Stimulated activated CD8-positive, alpha-beta memory T cell treated with anti-CD3 and anti-CD28 coated beads, Interleukin-7, amount 100 ng/mL, for 24 hours (primary cell): Measurements from ENCODE around the gene PTH1R.

Experiments used
- DNase-seq: peaks from one replicate; pipeline ENCODE4 v3.0.0-alpha.2; 2020; ENCODE audit warnings: low read depth

PTH1R gene

DNA sequence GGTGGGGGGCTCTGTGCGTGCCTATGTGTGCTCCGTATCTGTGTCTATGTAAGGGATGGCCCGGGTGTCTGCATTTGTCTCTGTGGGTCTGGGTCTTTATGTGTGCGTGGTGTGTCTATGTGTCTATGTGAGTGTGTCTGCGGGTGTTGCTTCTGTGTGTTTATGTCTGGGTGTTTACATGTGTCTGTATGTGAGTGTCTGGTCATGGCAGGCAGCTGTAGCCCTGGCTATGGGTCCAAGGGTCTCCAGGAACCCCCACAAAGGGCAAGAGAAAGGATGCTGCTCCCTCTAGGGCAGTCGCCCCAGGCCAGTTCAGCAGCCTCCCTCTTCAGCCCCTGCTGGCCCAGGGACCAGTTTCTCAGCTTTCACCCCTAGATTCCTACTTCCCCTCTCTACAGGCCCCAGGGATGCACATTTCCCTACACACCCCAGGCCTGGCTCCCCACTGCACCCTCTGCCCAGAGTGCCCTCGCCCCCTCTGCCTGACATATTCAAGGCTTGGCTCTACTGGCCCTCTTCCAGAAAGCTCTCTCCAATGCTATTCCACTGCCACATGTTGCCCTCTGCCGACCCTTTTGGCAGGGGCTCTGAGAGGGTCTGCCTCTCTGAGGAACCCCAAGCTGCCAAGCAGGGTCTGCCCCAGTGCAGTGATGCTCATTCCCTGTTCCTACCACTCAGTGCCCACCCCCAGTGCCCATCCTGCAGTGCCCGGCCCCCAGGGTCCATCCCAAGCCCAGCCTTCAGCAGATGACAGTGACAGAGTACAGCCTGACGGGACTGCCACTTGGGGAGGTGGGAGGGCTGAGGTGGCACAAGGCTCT is 13.2 kb upstream of the PTH1R start:
- DNase-seq = no peak

DNA sequence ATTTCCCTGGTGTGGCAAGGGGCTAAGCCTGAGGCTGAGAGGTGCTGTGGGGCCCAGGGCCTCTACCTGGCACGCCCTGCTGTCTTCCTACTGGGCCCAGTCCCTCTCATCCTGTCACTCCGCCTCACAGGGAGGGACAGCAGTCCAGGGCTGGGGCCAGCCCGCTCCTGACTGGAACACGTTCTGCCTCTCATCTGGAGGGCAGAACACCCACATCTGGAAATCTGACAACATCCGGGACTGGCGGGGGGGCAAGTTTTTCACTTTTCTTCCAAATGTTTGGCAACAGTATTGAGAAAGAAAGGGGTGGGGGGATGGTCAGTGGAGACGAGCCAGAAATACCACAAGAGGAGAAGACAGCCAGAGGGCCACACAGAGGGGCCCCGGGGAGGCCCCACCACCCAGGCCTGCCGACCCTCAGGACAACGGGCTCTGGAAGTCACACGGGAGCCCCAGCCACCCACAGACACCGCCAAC is 12.5 kb upstream of the PTH1R start:
- no peak for DNase-seq

DNA sequence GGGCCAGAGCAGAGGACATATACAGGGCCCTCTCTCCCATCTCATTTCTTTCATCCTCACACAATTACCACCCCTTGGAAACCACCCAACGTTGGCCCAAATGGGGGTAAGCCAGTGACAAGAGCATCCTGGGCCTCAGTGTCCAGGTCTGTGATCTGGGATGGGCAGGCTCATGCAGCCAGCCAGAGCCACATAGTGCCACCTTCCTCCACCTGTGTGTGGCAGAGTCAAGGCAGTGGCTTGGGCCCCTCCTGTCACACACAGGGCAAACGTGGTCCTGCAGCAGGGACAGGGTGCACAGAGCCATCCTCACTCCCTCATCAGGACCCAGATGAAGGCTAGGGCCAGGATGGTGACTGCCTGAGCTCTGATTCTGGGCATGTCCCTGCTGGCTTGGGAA is 12.0 kb upstream of the PTH1R start:
- DNase-seq = no peak

DNA sequence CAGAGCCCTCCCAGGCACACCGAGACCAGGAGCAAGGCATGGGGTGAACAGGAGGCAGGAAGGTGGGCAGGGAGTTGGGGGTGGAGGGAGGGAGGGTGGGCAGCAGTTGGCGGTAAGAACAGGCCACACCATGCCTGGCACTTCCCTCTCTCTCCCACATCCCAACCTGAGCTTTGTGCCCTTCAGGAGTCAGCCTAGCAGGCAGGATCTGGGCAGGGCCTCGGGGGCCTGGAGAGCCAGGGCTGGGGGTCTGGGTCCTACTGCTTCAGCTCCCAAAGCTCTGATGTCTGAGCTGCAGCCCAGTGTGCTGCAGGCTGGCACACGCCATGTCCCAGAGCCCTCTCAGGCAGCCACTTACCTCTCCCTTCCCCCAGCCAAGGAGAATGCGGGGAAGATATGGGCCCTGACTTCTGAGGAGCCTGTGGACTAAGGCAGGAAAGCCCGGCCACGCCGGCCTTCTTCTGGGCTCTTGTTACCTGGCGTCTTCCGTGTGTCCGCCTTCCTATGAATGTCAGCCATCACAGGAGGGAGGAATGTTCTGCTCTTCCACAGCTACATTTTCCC is 11.4 kb upstream of the PTH1R start:
- DNase-seq = no peak

DNA sequence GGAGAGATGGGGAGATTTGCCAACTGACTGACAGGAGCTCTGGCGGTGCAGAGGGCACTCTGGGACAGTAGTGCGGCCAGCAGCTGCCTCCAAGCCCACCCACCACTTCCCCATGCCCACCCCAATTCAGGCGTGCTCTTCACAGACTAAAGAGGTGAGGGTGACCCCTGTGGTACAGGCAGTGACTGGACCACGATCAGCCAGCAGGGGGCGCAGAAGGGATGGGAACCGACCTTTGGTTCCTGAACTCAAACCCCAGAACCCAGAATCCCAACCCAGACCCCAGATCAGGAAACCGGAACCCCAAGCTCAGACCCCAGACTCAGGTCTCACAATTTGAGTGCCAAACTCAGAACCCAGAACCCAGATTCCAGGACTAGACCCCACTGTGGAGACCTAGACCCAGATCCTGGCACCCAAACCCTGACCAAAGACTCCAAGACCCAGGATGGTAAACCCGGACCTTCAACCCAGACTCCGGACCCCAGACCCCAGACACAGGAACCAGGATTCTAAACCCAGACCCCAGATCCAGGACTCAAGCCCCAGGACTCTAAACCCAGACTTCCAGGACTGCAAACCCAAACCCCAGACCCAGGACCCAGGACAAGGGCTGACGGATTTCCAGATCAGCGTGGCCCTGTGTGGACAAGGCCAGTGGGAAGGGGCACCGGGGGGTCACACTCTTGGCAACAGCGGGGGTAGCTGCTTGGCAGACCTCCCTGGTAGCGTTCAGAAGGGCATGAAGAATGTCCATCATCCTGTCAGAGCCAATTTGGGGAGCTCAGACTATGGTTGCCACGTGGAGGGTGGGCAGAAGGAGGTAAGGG is 10.6 kb upstream of the PTH1R start:
- peak; percentile 83 for DNase-seq

DNA sequence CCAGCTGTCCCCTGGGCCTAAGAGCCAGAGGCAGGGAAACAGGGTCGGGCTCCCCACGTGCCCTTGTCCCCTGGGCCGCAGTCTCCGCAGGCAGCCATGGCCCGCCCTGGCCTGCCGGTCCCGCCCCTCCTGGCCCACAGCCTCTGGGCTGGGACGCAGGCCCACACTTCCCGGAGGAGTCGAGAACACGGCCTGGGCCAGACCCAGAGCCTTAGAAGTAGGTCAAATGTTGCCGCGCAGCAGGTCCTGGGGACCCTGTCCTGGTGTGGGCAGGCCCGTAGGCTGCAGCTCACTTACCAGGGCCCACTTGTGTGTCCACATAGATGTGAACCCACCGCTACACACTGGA is 10.0 kb upstream of the PTH1R start:
- DNase-seq = no peak

DNA sequence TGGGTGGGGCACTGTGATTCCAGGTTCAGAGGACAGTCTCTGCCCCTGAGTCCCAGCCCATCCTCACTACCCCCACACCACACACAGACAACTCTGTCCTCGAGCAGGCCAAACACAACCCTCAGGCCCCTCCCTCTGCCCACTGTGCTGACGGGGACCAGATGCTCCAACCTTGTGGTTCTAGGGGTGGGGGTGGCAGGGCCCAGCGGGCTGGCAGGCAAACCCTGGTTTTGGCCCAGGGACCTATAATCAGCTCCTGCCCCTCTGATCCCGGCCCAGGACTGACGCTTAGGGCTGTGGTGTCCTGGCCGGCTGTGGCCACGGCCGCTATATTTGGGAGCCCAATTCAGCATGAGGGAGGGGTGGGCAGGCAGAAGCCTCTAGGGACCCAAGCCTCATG is 9.2 kb upstream of the PTH1R start:
- no peak for DNase-seq

DNA sequence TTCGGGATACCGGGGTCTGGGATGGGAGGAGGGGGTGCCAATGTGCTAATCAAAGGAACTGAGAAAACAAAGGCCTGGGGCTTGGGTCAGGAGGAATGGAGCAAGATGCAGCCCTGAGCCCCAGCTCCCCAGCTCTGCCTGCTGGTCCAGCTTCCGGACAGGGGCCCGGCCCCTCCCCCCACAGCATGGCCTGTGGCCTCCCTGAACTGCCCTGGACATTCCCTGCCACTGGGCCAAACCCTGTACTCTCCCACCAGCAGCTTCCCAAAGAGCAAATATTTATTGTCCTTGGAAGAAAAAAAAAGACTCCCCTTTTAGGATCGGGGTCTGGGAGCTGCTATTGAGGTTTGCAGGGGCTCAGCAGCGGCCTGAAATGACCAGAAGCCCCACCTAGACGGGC is 8.6 kb upstream of the PTH1R start:
- no peak for DNase-seq

DNA sequence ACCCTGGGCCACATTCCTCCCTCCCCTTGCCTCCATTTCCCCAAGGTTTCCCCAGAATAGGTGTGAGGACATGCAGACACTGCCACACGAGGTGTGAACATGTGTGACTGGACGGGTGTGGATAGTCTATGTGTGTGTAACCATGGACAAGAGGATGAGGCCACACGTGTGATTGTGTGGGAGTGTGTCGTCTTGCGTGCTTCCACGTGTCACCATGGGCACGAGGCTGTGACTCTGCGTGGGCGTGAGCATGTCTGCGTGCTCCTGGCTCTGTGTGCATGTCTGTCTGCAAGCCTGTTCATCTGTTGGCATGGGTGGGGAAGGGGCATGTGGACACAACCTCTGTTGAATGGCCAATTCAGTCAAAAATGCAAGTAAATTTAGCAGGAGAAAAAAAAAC is 8.1 kb upstream of the PTH1R start:
- DNase-seq = no peak

DNA sequence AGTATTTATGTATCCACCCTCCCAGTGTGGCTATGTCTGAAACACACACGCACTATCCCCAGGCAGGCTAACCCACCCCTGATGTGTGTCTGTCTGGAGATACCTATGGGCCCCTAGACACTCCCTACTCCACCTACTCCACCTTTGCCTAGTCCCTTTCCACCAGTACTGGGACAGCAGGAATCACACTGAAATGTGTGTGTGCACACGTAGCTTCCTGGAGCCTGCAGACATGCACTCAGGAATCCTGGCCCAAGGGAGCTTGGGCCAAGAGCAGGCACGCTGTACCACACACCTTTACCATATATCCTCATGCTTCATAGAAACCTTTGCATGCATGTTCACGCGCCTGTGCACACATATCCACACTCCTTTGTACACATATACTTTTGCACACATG is 6.9 kb upstream of the PTH1R start:
- no peak for DNase-seq

DNA sequence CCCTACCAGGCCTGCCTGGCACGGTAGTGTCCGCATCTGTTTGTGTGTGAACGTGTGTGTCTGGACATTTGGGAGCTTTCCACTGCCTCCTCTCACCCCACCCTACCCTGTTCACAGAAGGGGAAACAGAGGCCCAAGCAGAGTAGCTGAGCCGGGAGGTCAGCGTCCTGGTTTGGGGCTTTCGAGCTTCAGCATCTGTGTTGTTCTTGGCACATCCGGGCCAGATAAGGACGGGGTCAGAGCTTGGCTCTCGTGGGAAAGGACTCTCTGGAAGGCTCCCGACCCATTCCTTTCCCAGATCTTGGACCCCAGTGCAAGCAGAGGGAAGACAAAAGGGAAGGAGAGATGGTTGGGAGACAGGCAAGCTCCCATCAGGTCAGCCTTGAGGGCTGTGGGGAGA is 6.3 kb upstream of the PTH1R start:
- no peak for DNase-seq

DNA sequence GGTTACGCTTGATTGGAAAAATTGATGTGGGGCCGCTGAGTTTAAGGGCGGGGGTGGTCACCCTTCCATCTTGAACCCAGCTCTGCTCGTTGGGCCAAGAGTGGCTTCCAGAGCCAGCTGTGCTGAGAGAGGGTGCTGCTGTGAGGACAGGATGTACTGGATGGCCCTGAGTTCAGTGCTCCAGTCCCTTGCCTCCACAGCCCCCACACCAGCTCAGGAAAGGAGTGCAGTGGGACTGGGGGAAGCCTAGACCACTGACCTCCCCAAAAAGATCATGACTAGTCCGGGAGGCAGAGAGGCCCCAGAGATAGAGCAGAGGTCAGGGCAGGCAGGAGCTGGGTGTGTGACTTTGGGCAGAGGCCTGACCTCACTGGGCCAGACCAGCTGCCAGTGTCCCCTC is 4.0 kb upstream of the PTH1R start:
- DNase-seq = no peak

DNA sequence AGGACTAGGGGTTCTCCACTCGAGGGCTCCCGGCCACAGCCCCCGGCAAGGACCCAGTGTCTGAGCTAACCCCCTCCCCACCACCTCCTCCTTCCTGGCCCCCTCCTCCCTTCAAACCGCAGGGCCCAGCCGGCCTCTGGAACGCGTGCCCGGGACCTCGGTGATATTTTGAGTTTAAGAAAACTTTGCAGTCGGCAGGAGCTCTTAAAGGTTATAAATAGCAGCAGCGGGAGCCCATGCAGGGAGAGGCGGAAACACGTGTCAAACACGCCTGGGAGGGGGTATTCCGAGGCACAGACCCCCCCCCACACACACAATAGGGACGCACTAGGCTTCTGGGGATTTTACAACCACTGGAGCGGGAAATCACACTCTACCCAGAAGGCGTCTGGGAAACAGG is 3.1 kb upstream of the PTH1R start:
- DNase-seq = no peak

DNA sequence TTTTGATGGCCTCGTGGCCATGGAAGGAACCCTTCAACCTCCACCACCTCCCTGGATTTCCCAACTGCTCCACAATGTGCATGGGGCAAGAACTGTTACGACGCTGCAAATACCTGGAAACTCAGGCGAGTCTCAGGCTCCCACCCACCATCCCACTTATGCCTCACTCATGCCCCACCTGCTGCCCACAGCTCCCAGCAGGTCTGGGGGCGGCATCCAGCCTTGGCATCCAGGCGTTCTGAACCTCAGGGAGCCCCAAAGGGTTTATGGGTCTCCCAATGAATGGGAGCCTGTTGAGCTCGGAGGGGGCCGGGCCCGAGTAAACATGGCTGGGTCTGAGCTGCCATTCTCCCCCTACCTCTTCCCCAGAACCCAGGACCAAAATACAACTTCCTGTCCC is 2.0 kb upstream of the PTH1R start:
- DNase-seq = no peak

DNA sequence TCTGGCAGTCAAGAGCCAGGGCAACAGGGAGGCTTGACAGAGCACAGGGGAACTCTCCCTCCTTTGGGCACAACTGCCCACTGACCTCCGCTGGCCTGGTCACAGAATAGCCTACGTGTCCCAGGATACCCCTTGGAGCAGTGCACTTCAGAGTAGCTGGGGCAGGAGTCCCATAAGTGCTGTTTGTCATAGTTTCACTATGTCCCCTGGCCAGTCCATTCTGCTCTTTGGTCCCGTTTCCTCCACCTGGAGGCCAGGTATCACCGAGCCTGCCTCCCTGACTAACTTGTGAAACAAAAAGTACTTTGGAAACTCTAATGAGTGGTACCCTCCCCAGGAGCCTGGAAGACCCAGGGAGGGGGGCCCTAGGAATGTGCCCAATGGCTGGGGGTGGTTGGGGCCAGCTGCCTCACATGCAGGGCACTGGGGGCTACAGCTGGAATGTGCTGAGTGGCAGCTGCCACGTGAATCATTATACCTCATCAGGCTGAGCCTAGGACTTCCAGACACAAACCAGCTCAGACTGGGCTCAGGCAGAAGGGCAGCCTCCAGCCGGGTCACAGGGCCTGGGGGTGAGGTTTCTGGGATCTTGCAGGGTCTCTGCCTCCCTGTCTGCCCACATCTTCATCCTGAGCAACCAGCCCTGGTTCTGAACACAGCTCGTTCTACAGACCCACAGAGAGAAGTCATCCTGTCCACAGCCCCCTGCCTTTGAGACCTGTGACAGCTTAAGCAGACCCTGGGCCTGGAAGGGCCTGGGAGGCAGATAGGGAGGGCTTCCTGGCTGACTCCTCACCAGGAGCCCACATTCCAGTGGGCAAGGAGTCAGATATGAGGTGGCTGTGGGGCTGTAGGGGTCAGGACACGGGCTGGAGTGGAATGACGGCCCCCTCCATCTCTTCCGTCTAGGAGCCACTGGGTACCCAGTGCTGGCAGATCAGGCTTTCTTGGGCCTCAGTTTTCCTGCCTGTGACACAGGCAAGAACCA is 914 bp upstream of the PTH1R start:
- DNase-seq = no peak

DNA sequence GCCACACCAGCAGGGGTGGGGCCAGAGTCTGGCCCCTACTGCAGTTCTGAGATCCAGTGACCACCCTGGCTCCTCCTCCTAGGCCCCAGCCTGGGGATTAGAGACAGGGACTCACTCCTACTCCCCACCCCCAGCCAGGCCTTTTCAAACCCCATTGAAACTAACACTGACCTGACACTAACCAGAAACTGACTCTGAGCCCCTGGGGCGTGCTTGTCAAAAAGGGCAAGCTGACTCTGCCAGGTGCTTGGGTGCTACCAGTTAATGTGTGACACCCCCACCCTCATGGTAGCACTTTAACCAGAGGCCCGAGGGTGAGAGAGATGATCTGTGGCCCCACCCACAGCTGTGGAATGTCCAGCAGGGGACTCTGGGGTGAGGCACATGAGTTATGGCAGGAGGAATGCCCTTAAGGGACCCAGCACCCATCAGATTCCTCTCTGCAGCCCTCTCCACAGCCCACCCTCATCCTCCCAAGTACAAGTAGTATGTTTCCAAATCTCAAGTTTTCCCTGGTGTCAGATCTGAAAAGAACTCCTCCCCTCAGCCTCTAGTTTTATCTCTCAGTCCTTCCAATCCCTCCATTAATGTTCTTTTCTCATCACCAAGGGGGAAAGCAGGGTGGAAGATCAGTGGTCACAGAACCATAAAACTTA is 1.4 kb downstream of the PTH1R start:
- no peak for DNase-seq

DNA sequence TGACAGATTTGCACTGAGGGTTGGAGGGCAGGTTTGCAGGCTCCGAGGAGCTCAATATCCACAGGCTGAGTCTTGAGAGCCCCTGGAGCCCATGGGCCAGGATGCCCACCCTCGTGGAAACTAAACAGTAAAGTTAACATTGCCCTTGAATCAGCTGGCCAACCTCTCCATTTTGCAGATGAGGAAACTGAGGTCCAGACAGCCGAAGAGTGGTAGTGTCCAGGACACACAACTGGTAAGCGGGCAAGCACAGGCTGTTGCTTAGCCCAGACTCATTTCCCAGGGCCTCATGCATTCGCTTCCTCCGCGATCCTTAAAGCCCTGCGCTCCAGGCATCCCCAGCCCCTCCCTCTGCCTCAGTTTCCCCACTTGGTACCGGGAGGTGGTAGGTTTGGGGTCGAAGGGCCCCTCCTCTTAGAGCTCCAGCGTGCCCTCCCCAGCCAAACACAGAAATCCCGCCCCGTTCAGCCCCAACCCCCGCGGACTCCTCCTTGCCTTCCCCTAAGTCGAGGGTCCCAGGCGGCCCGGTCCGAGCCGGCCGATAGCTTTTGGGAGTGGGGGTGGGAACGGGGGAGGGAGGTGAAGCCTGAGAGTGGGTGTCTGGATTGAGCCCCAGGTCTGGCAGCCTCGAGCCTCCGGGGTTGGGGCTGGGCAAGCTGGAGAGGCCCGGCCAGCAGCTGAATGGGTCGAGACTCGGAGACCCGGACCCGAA is 3.5 kb downstream of the PTH1R start:
- no peak for DNase-seq

DNA sequence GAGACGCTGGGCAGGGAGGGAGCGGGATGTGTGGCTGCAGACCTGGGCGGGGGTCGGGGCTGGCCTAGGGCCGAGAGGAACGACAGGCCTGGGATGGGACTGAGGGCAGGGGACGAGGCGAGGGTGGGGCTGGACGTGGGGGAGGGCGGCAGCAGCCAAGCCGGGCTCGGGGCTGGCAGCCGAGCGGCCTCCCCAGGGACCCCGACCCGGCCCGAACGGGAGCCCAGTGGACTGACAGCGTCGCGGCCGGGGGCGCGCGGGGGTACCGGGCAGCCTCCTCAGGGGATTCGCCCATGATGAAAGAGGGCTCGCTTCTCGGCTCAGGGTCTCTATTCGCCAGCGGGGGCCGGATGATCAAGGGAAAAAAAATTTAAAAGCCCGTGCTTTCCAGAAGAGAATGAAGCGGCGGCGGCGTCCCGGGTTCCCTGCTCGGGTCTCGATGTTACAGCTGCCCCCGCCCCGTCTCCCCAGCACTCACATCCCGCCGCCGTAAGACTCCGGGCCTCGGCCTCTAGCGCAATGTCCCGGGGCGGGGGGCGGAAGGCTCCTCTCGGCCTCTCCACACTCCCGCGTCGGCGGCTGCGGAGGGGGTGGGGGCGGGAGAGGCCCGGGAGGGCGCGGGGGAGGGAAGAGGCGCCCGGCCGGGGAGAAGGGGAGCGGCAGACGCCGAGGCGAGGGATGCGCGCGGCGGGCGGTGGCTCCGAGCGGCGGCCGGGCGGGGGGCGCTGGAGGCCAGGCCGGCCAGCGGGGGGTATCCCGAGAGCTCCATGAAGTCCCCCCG is 4.3 kb downstream of the PTH1R start:
- no peak for DNase-seq

DNA sequence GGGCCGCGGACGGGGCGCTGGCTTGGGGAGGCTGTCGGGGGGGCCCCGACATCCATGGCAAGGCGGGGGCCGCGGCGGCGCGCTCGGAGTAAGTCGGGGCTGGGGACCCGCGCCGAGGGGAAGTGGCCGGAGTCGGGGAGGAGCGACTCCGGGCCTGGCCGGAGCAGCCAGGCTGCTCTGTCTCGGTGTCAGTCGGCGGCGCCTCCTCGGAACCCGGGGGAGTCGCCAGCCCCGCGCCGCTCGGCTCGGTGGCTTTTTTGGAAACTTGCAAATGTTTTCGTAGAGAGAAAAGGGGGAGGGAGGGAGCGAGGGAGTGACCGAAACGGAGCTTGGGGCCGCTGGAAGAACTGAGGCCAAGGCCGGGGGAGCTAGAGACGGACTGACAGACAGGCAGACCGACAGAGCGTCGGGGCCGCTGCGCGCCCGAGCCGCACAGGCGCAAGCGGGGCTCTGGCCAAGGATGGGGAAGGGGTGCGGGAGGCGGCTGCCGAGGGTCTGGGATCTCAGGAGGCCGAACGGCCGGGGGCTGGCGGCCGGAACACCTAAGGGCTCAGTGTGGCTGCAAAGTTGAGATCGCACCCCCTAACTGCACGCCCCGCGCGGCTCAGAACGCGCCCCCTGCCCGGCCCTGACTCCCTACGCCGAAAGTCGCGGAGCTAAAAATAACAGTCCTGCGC is 5.0 kb downstream of the PTH1R start:
- no peak for DNase-seq
